NT2/D1 (cell line): ENCODE measurements around the gene GNG12.

ENCODE experiments used
- YY1 ChIP-seq: IDR thresholded peaks from 2 replicates; pipeline ENCODE4 v1.6.1; 2011; ENCODE audit not compliant: insufficient read length, insufficient read depth
- ZNF274 ChIP-seq: IDR thresholded peaks from 2 replicates; pipeline ENCODE4 v1.6.1; 2011; ENCODE audit warnings: mild to moderate bottlenecking, low read depth, low read length

DNA sequence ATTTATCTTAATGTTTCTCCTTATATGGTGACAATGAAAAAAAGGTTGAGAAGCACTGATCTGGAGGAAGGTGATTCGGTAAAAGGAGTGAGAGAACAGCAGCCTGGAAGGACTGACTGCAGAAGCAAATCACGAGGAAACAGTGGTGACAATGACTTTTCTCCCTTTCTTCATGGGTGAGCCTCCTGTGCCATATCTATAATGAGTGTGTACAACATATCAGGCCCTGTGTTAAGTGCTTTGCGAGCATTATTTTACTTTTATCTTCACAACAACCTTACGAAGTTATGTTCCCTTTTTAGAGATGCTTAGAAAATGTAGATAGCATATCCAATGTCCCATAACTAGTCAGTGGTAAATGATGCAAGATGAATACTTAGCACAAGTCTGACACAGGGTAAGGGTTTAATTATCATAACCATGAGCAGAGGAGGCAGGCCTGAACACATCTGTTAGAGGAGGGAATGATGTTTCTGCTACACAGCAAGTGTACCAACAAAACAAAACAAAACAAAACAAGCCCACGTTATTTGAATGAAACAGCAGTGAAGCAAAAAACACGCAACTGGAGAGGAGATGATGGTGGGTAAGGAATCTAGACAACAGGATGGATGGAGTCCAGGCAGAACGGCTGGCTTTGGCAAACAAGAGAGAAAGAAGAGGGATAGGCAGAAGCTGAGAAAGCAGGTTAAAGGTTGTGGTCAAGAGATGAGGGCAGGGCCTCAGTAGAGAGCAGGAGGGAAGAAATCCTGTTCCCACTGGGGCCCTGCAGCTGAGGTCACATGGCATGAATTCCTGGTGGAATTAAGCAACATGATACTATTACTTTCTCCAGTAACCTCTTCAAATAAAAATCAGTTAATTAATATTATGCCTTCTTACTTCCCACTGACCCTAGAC lies 29.6 kb downstream of the GNG12 start:
- TF ChIP-seq YY1 (no peak), ZNF274 (no peak)
